Measurements from ENCODE around the gene B3GLCT. TPM values are rescaled to one million over a fixed set of nuclear protein-coding genes. Genes with fewer than 3 reads are reported as not detected.

B3GLCT gene
- total and polyA plus RNA-seq, 8 donors, result 1.5 to 3.4 (median 2.0) TPM

- WGBS, 2 donors, result 73 to 79% methylated on average over 4 of the region's 4 CpGs
- ATAC-seq (no peak), FAIRE-seq (no peak), DNase-seq (no peak)
- H3K4me1 ChIP-seq, result no peaks in the 10 kb centered on the region
- TF ChIP-seq CTCF (IDR thresholded peaks at IDR 0.05), result no peak
- intact Hi-C loops (cut with DNase I), result no loop called here
- H3K4me3 ChIP-seq, result no peak overlapping the region
- H3K27me3 ChIP-seq, result no peaks in the 10 kb centered on the region
- no peaks in the 10 kb centered on the region for H3K36me3 ChIP-seq
- no peaks in the 10 kb centered on the region for H3K9me3 ChIP-seq
- H3K27ac ChIP-seq, result no peak overlapping the region
Observed at GRCh38 chr13:31219909-31220598, 20.3 kb downstream of the B3GLCT start.

GRCh38 chr13:31221057-31221456, 21.3 kb downstream of the B3GLCT start:
- 95 to 98% methylated on average over 3 of the region's 3 CpGs for WGBS, 2 donors
- DNase-seq (no peak), ATAC-seq (no peak), FAIRE-seq (no peak)
- no peak overlapping the region for H3K4me3 ChIP-seq
- H3K9me3 ChIP-seq, result no peaks in the 10 kb centered on the region
- TF ChIP-seq CTCF (IDR thresholded peaks at IDR 0.05), result no peak
- no peaks in the 10 kb centered on the region for H3K4me1 ChIP-seq
- no peak overlapping the region for H3K27ac ChIP-seq
- intact Hi-C loops (cut with DNase I), result no loop called here
- no peaks in the 10 kb centered on the region for H3K36me3 ChIP-seq
- H3K27me3 ChIP-seq, result no peaks in the 10 kb centered on the region

DNA sequence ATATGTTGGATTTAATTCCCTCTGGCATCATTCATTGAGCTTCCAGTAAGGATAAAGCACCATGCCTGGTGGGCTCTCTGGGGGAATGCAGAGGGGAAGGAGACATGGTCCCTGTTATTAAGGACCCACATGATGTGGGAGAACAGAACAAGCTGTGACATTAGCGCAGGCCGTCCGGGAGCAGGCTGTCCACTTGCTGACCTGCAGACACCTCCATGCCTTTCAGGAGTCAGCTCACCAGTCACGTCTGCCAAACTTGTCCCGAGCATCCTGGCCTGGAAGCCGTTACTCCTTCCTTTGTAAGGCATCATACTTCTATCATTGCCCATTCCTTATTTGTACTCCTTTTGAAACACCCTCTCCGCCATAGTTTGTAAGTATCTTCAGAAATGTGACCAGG, 23.4 kb downstream of the B3GLCT start:
- 94 to 96% methylated on average over 7 of the region's 7 CpGs for WGBS, 2 donors
- Histone ChIP-seq H3K36me3 (no peaks in the 10 kb centered on the region), H3K9me3 (no peaks in the 10 kb centered on the region), H3K27ac (no peak overlapping the region), H3K4me3 (no peak overlapping the region), H3K4me1 (no peaks in the 10 kb centered on the region), H3K27me3 (no peaks in the 10 kb centered on the region)
- DNase-seq, result no peak
- FAIRE-seq, result no peak
- TF ChIP-seq CTCF (IDR thresholded peaks at IDR 0.05), result no peak
- ATAC-seq, result no peak
- intact Hi-C loops (cut with DNase I), result no loop called here

DNA sequence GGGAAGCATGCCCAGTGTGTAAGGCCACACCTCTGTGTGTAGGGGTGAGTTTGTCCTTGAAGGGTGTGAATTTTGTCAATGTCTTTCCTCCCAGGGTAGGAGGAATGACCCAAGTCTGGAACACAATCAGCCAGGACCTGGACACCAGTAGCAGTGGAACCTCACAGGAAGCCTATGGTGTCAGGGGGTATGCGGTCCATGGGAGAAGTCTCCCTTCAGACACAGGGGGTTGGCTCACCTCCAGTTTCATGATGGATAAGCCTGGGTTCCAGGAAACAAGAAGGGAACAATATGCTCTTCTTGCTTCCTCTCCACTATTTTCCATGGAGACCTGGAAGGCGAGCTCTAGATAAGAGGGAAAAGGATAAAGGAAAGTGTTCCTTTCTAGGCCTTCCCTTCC, 23.9 kb downstream of the B3GLCT start:
- H3K4me1 ChIP-seq, result no peaks in the 10 kb centered on the region
- no peaks in the 10 kb centered on the region for H3K27me3 ChIP-seq
- no peaks in the 10 kb centered on the region for H3K36me3 ChIP-seq
- TF ChIP-seq CTCF (IDR thresholded peaks at IDR 0.05), result no peak
- DNase-seq (no peak), FAIRE-seq (no peak), ATAC-seq (no peak)
- no peaks in the 10 kb centered on the region for H3K9me3 ChIP-seq
- H3K27ac ChIP-seq, result no peak overlapping the region
- intact Hi-C loops (cut with DNase I), result no loop called here
- no peak overlapping the region for H3K4me3 ChIP-seq
- WGBS, 2 donors, result 93 to 94% methylated on average over 2 of the region's 2 CpGs

GRCh38 chr13:31224174-31224669, 24.4 kb downstream of the B3GLCT start:
- Histone ChIP-seq H3K27ac (no peak overlapping the region), H3K4me1 (no peaks in the 10 kb centered on the region), H3K27me3 (no peaks in the 10 kb centered on the region), H3K4me3 (no peak overlapping the region), H3K9me3 (no peaks in the 10 kb centered on the region), H3K36me3 (no peaks in the 10 kb centered on the region)
- ATAC-seq (no peak), FAIRE-seq (no peak), DNase-seq (no peak)
- WGBS, 2 donors, result 88 to 90% methylated on average over 5 of the region's 5 CpGs
- TF ChIP-seq CTCF (IDR thresholded peaks at IDR 0.05), result no peak
- intact Hi-C loops (cut with DNase I), result no loop called here

Measured in pancreas (tissue), 10 donors.